NCI-H526 treated with DMSO at 0.1 percent for 48 hours (cell line): ENCODE results near the gene PIK3R1.

Source experiments
- DNase-seq: peaks from one replicate; lab custom pipeline; 2025; lab: John Stamatoyannopoulos, UW

The PIK3R1 gene

DNA sequence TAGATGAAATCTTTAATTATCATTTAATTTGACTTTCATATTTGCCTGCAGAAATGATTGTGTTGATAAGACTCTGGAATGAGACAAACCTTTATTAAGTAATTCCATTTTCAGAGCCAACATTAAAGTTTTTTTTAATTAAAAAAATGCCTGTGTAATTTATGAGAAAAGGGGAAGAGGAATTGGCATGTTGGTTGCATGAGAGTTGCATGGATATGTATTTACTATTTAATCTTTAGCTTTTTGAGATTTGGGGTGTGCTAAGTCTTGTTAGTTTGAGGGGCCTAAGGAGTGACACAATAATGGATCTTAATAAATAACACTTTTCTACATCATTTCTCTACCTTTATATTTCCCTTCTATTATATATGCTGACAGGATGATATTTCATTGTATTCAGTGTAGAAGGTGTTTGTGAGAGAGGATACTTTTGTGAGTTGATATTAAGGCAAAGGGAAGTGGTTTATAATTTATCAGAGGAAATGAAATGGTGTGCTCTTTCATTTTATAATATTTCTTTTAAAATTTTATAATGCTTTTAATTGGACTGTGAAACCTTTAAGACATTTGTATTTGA is 54.9 kb downstream of the PIK3R1 start:
- DNase-seq, result no peak

DNA sequence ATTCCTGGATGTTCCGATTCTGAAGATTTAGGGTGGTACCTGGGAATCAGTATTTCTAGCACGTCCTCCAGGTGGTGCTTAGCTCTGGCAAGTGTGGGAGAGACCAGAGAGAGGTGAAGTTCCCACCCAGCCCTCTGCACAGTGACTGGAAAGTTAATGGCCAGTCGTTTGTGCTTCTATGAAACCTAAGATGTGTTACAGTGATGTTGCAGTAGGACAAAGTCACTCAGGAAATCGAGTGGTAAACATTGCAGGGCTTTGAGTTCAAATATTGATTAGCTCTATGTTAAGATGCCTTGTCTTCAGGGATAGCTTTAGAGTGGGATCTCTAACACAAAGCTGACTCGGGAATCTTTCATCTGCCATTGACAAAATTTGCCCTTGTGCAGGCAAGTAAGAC is 55.6 kb downstream of the PIK3R1 start:
- DNase-seq, result no peak

DNA sequence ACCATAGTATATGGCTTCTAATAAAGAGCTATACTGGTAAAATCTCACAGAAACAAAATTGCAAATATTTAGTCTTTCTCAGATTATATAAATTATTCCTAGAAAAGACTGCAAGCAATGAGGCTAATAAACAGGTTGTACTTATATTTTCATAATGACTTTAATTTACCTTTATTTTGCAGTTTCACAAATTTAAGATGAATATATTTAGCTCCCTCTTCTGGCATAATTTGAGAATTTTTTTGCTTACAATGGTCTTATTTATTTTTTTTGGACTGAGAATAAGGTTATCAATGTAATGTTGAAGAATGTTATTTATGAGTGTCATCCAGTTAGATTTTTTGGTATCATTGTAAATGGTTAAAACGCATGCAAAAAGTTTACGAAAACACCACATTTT is 56.7 kb downstream of the PIK3R1 start:
- DNase-seq, result no peak

DNA sequence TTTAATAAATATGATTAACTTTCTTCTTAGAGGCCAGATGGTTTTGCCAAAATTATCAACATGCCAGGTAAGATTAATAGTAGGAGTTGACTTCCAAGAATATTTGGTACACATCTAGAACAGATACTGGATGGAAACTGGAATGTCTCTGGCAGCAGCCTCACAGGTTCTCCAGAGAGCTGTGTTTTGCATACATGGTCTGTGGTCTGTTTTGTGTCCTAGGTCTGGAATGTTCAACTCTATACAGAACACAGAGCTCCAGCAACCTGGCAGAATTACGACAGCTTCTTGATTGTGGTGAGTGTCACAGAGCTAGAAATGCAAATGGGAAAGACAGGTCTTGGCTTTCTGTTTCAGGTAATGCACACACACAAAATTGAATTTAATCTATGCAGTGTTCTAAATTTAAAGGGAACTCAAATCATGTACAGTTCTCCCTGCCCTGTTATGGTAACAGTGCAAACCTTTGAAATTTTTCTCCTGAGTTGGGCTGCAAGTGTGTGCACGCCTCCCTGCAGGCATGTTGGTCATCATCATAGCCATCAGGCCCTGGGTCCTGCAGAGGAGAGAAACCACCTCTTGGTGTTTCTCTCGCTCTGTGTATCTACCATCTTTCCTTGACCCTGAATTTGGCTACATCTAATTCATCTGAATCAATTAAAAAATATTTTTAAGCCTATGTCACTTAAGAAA is 58.3 kb downstream of the PIK3R1 start:
- peak; percentile 13 for DNase-seq

DNA sequence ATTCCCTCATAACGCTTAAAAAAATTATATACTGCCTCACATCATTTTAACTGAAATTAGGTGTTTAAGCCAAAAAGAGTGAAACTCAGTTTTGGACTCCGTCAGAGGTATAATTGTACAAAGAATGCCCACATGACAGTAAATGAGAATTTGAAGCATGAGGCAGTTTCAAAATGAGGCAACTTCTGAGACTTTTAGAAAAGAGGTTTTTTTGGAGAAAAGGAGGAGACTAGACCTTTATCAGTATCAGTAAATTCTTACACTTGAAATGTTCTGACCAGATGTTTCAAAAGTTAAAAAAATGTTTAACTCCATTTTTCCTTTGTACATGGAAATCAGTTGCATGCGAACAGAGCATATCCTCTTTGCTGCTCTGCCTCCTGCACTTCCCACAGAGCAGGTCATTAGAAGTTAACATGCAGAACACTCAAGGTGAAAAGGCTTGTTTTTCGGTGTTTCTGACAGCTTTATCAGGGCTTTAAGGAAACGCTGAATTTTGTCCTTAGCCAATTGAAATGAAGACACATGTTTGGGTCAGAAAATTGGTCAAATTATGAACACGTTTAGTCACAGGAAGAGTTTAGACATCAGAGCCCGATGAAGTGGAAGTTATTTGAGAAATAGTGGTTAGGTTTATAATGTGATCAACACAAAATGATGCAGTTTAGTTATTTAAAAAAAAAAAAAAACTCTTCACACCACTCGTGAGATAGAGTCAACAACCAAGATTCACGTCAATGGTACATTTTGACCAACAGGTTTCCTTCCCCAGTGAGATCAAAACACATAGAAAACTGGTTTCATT is 59.5 kb downstream of the PIK3R1 start:
- no peak for DNase-seq

DNA sequence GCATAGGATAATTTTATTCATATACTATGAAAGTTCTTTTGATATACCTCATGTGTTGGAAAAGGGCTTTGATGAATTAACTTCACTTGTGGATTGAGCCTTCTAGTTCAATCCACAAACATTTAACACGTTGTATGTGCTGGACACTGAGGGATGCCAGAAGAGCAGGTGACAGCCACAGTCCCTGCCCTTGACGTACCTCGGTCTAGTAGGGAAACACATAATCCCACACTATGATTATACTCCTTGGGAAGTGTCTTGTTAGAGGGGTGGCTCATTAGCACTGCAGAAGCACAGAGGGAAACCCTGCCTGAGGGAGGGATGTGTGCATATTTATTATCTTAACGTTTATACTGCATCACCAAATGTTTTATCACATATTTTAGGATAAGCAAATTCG is 61.2 kb downstream of the PIK3R1 start:
- no peak for DNase-seq

DNA sequence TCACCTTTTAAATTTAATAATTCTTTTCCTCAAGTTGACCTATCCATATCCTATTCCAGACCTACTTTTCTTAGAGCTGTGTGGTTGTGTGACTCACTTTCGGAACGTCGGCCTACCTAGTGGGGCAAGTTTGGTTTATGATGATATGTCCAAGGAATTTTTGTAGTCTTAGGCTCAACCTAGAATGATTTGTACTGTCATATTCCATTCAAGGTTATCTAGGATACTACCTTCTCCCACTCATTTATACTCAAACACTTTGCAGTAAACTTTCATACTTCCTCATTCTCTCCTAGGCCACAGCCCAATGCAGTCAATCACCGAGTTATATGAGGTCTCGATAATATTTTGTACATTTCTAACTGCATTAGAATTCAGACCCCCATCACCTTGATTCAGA is 61.9 kb downstream of the PIK3R1 start:
- no peak for DNase-seq

DNA sequence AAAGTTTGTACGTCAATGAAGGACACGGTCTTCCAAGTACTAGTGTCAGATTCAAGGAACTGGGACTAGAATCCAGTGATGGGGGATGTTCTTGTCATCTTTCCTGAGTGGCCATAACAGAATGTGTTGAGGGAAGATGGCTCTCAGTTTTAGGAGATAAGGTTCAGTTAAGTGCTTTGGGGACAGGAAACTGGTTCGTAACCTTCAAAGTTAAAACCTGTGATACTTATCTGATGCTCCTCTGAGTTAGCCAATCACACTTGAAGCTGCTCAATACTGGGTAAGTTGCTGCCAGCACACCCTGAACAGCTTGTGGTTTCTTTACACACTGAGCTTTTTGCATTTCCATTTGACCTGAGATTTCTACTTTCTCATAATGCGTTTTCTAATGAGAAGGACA is 64.4 kb downstream of the PIK3R1 start:
- no peak for DNase-seq

DNA sequence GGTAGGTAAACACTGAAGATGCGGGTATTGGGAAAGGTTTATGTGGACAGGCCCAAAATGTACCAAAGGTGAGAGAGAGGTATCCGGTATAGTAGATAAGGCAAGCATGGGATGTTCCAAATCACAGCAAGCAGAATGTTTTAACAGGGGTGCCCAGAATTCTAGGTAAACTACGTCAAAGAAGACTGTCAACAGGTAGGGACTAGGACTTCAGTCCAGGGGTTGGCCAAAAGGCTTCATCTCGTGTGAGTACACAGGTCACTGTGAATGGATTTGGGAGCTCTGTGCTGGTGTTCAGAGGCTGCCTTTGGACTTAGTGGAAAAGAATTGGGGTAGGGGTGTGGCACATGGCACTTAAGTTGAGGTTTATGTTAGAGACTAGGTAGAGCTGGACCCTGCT is 66.4 kb downstream of the PIK3R1 start:
- no peak for DNase-seq

DNA sequence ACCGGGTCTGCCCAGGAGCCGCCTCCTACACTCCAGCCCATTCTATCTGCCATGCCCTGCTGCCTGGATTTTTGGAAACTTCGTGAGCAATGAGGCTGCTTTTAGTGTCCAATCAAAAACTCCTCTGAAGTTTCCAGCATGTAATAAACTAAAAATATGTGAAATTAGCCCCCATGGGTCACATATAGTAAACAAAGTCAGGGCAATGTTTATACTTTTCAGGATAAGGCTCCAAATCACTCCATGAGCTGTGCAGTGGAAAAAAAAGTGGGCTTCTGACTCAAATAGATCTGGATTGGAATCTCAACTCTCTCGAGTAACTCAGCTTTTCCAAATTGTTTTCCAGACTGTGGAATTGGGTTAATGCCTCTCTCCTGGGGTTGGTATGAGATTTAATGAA is 68.2 kb downstream of the PIK3R1 start:
- DNase-seq, result no peak

DNA sequence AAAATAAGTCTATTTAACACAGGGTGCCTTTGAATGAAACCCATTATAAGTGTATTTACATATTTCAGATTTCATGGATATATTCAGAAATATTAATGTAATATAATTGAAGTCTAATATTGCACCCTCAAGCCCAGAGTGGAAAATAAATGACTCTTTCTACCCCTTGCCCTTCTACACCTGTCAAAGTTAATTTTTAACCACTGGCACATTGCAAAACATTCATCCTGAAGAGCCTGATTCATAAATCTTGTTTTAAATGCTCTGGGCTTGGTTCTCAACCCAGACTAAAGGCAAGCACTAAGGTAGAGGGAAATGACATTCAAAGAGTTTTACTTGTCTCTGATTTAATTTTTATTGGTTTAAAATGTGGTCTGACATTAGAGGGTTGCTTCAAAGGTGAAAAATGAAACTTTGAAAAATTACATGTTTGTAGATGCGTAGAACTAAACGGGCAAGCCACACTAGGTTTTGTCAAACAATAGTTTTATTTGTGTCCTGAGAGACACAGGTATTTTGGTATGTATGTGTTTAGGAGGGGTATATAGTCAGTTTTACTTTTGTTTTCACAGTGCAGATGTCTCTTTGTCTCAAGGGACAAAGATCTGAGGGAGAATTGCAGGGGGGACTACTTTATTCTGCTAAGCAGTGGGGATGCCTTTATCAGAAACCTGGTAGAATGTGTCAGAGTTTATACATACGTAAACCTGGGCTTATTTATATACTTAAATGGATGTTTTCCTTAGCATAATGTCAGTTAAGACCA is 69.7 kb downstream of the PIK3R1 start:
- DNase-seq, result no peak

DNA sequence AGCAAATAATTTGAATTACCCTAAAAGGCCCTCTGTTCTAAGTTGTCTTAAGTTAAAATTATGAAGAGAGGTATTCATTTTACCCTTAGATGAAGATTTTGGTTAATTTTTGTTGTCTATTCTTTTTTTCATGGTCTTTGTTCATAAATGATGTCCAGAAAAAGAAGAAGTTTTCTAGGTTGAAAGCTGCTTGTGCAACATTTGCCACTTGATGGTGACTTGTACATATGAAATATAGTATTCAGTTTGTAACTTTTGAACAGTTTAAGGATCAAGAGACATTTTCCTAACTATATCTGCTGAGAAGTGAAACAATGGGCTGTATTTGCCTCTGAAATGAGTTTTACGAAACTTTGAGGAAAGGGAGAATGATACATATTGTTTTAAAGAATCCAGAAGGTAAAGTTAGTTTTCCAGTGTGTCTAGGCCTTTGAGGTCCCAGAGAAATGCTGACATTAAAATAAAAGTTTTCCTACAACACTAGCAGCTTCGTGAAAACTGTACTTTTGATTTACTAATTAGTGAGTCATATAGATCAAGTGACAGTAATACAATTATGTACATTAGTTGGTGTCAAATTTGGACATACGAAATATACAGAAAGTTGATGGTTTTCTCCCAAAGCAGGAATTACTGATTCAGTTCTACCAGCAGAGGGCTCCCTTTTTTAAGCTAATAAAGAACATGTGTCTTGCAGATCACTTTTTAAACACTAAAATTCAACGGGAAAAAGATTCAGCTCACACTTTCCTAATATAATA is 70.5 kb downstream of the PIK3R1 start:
- peak; percentile 16 for DNase-seq

DNA sequence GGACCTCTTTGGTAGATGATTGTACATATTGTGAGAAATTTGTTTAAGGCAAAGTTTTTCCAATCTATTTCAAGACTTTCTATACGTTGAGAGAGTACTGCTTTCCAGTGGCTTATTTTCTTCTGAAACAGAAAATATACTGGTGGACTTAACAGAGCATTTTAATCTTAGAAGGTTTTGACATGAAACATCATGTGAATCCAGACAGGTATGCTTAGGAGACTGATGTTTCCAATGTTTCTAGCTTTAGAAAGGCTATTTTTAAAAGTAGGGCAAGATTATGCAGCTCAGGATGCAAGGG is 71.0 kb downstream of the PIK3R1 start:
- no peak for DNase-seq

DNA sequence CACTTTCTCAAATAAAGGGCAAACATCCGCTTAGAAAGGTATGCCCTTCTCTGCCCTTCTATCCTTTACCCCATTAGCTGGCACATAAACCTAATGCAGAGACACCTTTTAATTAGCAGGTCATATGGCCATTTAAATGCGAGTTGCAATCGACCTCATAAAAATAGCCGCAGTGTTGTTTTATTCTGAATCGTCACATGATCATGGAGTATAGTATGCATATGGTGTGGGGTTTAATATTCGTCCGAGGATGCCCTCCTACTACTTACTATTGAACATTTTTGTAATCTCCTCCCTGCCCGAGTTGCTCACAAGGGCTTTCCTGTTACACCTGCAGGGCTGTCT is 72.0 kb downstream of the PIK3R1 start:
- DNase-seq, result no peak

DNA sequence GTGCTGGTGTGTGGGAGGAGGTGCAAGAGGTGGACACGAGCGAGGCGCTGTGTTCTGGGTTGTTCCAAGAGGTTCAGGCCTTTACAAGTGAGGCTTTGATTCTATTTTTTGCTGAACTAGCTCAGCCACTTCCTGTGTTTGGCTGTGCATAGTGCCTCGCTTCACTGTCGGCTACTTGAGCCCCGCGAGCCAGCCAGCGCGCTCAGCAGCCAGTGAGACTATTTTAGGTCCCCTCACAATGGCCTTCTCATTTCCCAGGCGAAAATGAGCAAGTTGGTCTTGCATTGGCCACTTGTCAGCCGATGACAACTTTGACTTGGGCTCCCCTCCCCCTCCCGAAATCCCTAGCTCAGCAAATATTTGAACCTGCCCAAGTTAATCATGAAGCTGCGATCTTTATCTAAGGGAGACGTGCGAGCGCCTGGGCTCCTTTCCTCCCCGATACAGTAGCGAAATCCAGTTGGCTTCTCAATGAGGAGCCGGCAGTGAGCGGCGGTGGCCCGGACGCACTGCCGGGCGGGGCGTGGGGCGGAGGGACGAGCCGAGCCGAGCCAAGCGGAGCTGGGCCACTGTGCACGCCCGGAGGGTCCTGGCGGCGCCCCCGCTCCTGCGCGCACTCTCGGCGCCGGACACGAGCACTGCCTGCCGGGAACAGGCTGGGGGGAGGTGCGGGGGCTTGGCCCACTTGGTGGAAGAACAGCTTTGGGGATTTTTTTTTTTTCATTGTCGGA is 72.6 kb downstream of the PIK3R1 start:
- peak; percentile 56 for DNase-seq

DNA sequence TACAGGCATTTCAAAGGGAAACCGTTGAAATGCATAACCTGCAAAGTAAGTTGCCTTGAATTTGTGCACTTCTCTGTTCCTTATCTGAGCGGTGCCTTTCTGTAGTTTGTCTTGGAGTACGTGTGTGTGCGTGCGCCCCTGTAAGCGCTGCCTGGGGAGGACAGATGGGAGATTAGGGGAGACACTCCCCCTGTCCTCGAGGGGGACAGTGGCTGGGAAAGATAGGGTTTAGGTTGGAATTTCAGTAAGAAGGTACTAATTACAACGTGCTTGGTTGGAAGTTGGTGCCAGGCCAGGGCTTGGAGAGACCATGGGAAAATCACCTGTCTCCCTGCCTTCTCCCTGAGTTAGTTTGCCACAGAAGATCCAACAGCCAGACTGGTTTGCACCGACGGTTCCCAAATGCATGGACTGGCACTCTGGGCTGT is 73.2 kb downstream of the PIK3R1 start:
- peak; percentile 56 for DNase-seq

DNA sequence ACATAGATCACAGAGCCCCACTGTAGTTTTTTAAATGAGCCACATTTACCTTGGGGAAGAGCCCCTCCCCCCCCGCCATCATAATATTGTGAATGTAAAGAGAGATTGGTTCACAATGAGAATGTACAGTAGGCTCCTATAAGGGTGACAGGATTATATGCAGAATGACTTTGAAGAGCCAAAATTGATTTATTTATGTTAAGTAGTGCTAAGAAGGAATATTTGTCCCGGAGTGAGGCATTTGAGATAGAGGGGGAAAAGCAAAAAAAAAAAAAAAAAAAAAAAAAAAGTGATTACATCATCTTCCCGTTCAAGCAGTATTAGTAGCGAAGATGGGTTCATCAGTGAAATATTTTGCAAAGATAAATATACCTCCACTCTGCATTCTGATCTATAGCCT is 73.9 kb downstream of the PIK3R1 start:
- DNase-seq, result no peak

DNA sequence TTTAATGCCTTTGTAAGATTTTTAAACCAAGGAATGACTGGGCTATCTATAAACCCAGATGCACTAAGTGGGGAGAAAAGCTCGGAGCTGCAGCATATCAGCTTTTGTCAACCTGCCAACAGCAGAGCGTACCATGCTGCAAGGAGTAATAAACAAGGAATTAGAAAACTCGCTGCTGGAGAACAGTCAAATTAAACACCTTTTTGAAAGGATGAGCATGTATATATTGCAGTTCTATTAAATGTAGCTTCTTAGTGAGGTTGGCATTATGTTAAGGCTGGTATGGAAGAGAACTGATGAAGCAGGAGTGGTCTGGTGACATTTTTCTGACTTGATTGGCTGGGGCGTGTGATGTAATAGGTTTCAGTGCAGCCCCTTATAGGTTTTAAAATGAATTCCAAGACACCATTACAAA is 74.7 kb downstream of the PIK3R1 start:
- no peak for DNase-seq

DNA sequence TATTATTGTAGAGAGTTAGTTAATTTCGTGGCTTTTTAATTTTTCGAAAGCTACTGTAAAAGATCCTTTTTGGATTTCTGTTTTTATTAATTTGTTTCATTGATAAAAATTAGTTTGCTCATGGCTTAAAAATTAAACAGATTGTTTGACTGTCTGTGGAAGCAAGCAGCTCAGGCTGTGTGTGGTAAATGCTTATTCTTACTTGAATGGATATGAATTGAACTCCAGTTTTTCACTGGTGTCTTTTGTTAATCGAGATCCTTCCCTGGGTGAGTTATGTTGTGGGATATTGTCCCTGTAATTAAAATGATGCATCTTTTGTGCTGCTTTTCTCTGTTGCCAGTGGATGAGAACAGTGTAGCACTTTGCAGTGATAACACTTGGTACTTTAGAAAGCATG is 75.3 kb downstream of the PIK3R1 start:
- DNase-seq, result no peak

DNA sequence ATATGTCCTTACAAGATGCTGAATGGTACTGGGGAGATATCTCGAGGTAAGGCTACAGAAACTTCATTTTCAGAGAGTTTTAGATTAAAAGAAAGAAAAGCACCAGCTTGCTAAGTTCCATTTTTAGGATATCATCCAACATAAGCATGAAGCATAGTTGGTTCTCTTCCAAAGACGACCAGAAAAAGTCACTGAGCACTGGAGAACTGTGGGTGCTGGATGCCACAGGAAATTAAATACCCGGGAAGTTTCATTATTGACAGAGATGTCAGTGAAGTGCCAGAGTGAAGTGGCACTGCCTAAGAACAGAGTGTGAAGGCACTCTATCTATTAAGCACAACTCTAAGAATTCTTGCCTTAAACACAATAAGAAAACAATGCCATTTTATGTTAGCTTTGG is 76.8 kb downstream of the PIK3R1 start:
- DNase-seq, result no peak

DNA sequence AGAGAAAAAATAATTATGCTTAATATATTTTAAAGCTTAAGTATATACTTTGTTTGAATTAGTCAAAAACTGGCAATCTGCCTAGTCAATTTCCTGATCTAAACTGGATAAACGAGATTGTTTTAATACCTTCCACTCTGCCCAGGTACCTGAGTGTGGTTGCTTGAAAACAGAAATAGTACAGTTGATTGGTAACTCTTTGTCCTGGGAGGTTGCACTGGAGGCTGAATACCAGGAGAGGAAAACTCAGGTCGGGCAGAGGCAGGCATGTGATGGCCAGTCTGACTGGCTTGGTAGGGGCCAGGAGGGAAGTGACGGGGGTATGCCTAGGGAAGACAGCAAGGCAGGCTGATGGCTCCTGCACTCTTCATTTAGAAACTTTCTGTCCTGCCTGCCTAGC is 80.2 kb downstream of the PIK3R1 start:
- no peak for DNase-seq
